ENCODE data around the gene NAGPA. TPM values are rescaled to one million over a fixed set of nuclear protein-coding genes. Genes with fewer than 3 reads are reported as not detected.

NAGPA gene
- polyA plus RNA-seq, 1 of the 3 experiments (the other 2 are of a cell fraction) = 16.5 TPM

DNA sequence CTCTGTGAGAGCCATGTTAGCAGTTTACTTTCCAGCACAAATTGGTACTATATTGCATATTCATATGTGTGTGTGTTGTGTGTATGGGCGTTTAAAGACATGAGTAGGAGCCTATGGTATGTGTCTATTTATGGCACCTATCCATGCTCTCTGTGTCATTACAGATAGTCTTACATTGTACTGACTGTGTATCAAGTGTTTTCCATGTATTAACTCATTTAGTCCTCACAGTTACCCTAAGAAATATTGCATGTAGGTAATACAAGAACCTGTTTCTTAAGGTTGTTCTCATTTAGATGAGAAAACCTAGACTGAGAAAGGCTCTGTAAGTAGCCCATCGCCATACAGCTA is 39.5 kb upstream of the NAGPA start:
- peaks cover 23% of the 10 kb centered on the region; the same call in 1 of the 2 replicates for H3K79me2 ChIP-seq (ENCODE audit: insufficient read depth)
- no peak overlapping the region for H3K27ac ChIP-seq (ENCODE audit: low read depth in 2 of 2, low read length in 1 of 2)

GRCh38 chr16:5072334-5073278 is 38.9 kb upstream of the NAGPA start:
- 56% methylated on average over 11 of the region's 12 CpGs for WGBS (ENCODE audit: low lambda C conversion rate)

More for the DNA sequence above, 39.5 kb upstream of the NAGPA start:
- no peak for DNase-seq
- TF ChIP-seq SIN3A (IDR thresholded peaks at IDR 0.05; ENCODE audit: borderline replicate concordance, low read depth, low read length) (no peak), TEAD4 (IDR thresholded peaks at IDR 0.05; ENCODE audit: borderline replicate concordance, insufficient read depth) (no peak)
- TF ChIP-seq, protein P1, sequence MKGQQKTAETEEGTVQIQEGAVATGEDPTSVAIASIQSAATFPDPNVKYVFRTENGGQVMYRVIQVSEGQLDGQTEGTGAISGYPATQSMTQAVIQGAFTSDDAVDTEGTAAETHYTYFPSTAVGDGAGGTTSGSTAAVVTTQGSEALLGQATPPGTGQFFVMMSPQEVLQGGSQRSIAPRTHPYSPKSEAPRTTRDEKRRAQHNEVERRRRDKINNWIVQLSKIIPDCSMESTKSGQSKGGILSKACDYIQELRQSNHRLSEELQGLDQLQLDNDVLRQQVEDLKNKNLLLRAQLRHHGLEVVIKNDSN (IDR thresholded peaks at IDR 0.05; ENCODE audit: borderline replicate concordance, low read depth) = no peak
- CTCF ChIA-PET = interaction anchor here (1.2 to 1.5 kb wide), 2 partner anchors 11 to 15 kb away, joined by 4 to 5 read pairs; no protein-coding TSS in a partner anchor
- H3K27me3 ChIP-seq (ENCODE audit: insufficient read depth) = no peaks in the 10 kb centered on the region
- POLR2A ChIA-PET = no interaction called here
- H3F3A ChIP-seq (replicated peaks; ENCODE audit: insufficient read depth) = no peaks in the 10 kb centered on the region
- no peak overlapping the region for H3K9ac ChIP-seq
- peaks cover 0 to 14% of the 10 kb centered on the region in 2 experiments for H3K36me3 ChIP-seq (replicated peaks in 1 of 2; ENCODE audit: control insufficient read depth in 1 of 2, insufficient read depth in 2 of 2, low read length in 1 of 2)
- WGBS (ENCODE audit: low lambda C conversion rate) = 94% methylated on average over 2 of the region's 2 CpGs
- H3K9me3 ChIP-seq = no peaks in the 10 kb centered on the region
- no peak overlapping the region for H2AFZ ChIP-seq (ENCODE audit: low read depth)
- H4K20me1 ChIP-seq (ENCODE audit: insufficient read depth) = no peaks in the 10 kb centered on the region
- no peak overlapping the region for H3K4me3 ChIP-seq (ENCODE audit: low read depth in 2 of 2, low read length in 1 of 2)
- no peak overlapping the region for H3K4me2 ChIP-seq
- H3K4me1 ChIP-seq (ENCODE audit: control insufficient read depth in 1 of 2, insufficient read depth in 2 of 2, low read depth in 1 of 2, low read length in 1 of 2) = peaks cover 4 to 6% of the 10 kb centered on the region in 2 experiments; a peak in 1 of 4 replicates
- no peaks in the 10 kb centered on the region for H3K9me2 ChIP-seq

More at GRCh38 chr16:5072334-5073278, 38.9 kb upstream of the NAGPA start:
- DNase-seq = peak; percentile 8
- ChIA-PET POLR2A (interaction anchor here (0.9 kb wide), 1 partner anchor 16 kb away, joined by 3 read pairs; no protein-coding TSS in a partner anchor), CTCF (interaction anchor here (1.1 to 1.5 kb wide), 4 partner anchors 9 to 14 kb away, joined by 3 to 8 read pairs (median 4); no protein-coding TSS in a partner anchor)
- Histone ChIP-seq H3K27ac (ENCODE audit: low read depth in 2 of 2, low read length in 1 of 2) (peak overlapping the region; percentile 62 to 74; a peak in 3 of 4 replicates), H2AFZ (ENCODE audit: low read depth) (peak overlapping the region; percentile 96), H3K79me2 (ENCODE audit: insufficient read depth) (peaks cover 23% of the 10 kb centered on the region; the same call in 1 of the 2 replicates), H3K4me2 (peak overlapping the region; percentile 80), H3K9ac (peak overlapping the region; percentile 73), H3K9me3 (no peaks in the 10 kb centered on the region), H3K27me3 (ENCODE audit: insufficient read depth) (no peaks in the 10 kb centered on the region), H3F3A (replicated peaks; ENCODE audit: insufficient read depth) (no peaks in the 10 kb centered on the region), H3K36me3 (replicated peaks in 1 of 2; ENCODE audit: control insufficient read depth in 1 of 2, insufficient read depth in 2 of 2, low read length in 1 of 2) (peaks cover 0 to 14% of the 10 kb centered on the region in 2 experiments), H3K9me2 (no peaks in the 10 kb centered on the region), H3K4me3 (ENCODE audit: low read depth in 2 of 2, low read length in 1 of 2) (peak overlapping the region; percentile 79 to 82), H4K20me1 (ENCODE audit: insufficient read depth) (no peaks in the 10 kb centered on the region), H3K4me1 (ENCODE audit: control insufficient read depth in 1 of 2, insufficient read depth in 2 of 2, low read depth in 1 of 2, low read length in 1 of 2) (peaks cover 4 to 6% of the 10 kb centered on the region in 2 experiments; a peak in 1 of 4 replicates)
- no peak for TF ChIP-seq YY1 (IDR thresholded peaks at IDR 0.05; ENCODE audit: low read depth)
- TF ChIP-seq TAF1 (IDR thresholded peaks at IDR 0.05; ENCODE audit: borderline replicate concordance, low read depth, low read length) = no peak
- TF ChIP-seq CTCF (IDR thresholded peaks at IDR 0.05) = no peak
- TF ChIP-seq RFX5 (IDR thresholded peaks at IDR 0.05; ENCODE audit: low read length) = no peak
- no peak for TF ChIP-seq GATA2 (CRISPR knock-in tag; IDR thresholded peaks at IDR 0.05)
- TF ChIP-seq EZH2phosphoT487 (IDR thresholded peaks at IDR 0.05; ENCODE audit: borderline replicate concordance, low read depth) = no peak
- TF ChIP-seq MEF2A (IDR thresholded peaks at IDR 0.05; ENCODE audit: borderline replicate concordance, low read depth) = no peak
- no peak for TF ChIP-seq SIN3A (IDR thresholded peaks at IDR 0.05; ENCODE audit: borderline replicate concordance, low read depth, low read length)
- TF ChIP-seq GABPA (IDR thresholded peaks at IDR 0.05; ENCODE audit: low read depth) = no peak
- no peak for TF ChIP-seq NRF1 (IDR thresholded peaks at IDR 0.05; ENCODE audit: low read depth, low read length)
- TF ChIP-seq NFIC (IDR thresholded peaks at IDR 0.05; ENCODE audit: borderline replicate concordance) = no peak
- no peak for TF ChIP-seq EP300 (IDR thresholded peaks at IDR 0.05; ENCODE audit: borderline replicate concordance in 1 of 2, low read depth in 1 of 2, low read length in 1 of 2)
- no peak for TF ChIP-seq CHD2 (IDR thresholded peaks at IDR 0.05; ENCODE audit: low read length, partially characterized antibody)
- TF ChIP-seq FOSL2 (IDR thresholded peaks at IDR 0.05; ENCODE audit: borderline replicate concordance, low read depth) = no peak

All from SK-N-SH (cell line).